ENCODE measurements around the gene LPCAT1.

DNA sequence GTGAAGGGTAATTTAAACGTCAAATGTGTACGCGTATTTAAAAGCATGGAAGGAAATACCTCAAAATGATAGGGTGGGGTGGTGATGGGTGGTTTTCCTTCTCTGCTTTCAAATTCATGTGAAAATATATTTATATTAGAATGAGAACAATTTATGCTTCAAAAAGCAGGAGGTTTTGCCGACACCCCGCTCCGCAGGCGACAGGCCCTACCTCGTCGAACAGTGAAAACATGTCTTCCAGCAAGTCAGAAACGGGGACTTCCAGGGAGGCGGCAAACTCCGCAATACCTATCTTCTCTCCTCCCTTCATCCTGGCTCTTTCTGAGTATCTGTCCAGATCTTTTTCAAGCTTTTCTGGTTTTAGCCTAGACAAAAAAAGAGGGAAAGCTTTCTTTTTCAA is 50.0 kb downstream of the LPCAT1 start:
- TF ChIP-seq POLR2A (IDR thresholded peaks at IDR 0.05; ENCODE audit: low read length) (no peak), GATA1 (IDR thresholded peaks at IDR 0.05; ENCODE audit: low read depth, low read length) (no peak)
